Tibial artery (tissue), 4 donors: Measurements from ENCODE around the gene KXD1.

ENCODE experiments used
- DNase-seq, 2 donors: peaks; one replicate each; pipeline ENCODE4 v3.0.0-alpha.2; 2019
- H3K27ac ChIP-seq, 2 donors: fragments of 200-600 bp; sonication (generic) in 1 of 2; 1 replicate in 1 of 2; 2 replicates in 1 of 2; pipeline ENCODE4 v1.5.1; 2018 to 2019; ENCODE audit warnings: mild to moderate bottlenecking in 1 of 2
- H3K27me3 ChIP-seq, 2 donors: fragments of 200-600 bp; sonication (generic) in 1 of 2; one replicate each; pipeline versions ENCODE4 v1.5.1 to v1.6.0; 2016 to 2019
- H3K36me3 ChIP-seq, 3 donors: fragments of 200-600 bp; sonication (generic) in 2 of 3; one replicate each; pipeline ENCODE4 v1.5.1; 2016 to 2019; ENCODE audit warnings: mild to moderate bottlenecking in 2 of 3
- H3K4me1 ChIP-seq, 4 donors: fragments of 200-600 bp; sonication (generic) in 2 of 4; 1 replicate in 3 of 4; 2 replicates in 1 of 4; pipeline ENCODE4 v1.5.1; 2016 to 2019
- H3K4me3 ChIP-seq, 2 donors: fragments of 200-600 bp; sonication (generic) in 1 of 2; 1 replicate in 1 of 2; 2 replicates in 1 of 2; pipeline ENCODE4 v1.5.1; 2018 to 2019; ENCODE audit warnings: mild to moderate bottlenecking in 2 of 2
- H3K9me3 ChIP-seq, 3 donors: fragments of 200-600 bp; sonication (generic) in 1 of 3; one replicate each; pipeline ENCODE4 v1.5.1; 2016 to 2019
- CTCF ChIP-seq, 2 experiments: fragments of 200-600 bp in 1 of 2; fragments of 450-650 bp in 1 of 2; IDR thresholded peaks; one replicate each; pipeline ENCODE4 v1.5.1; 2017 to 2019; ENCODE audit warnings: antibody characterized with exemption in 2 of 2, mild to moderate bottlenecking in 1 of 2, moderate library complexity in 1 of 2
- intact Hi-C: fragments of 100-400 bp; cut with DNase I; formaldehyde crosslinking; loops from one replicate; pipeline ENCODE4 v1.15.0; 2023; ENCODE audit warnings: low total_unique reads

The KXD1 gene

GRCh38 chr19:18558604-18559003 is 934 bp downstream of the KXD1 start:
- intact Hi-C loops: no loop called here
- no peaks in the 10 kb centered on the region for H3K9me3 ChIP-seq
- TF ChIP-seq CTCF (IDR thresholded peaks at IDR 0.05): no peak
- DNase-seq: no peak
- peaks cover 0 to 52% (median 28%) of the 10 kb centered on the region in 4 donors for H3K4me1 ChIP-seq
- peaks cover 4 to 15% (median 5%) of the 10 kb centered on the region in 3 donors for H3K36me3 ChIP-seq
- H3K27ac ChIP-seq: peak overlapping the region; percentile 95 to 96
- H3K27me3 ChIP-seq: no peaks in the 10 kb centered on the region
- peak overlapping the region; percentile 86 to 88 for H3K4me3 ChIP-seq

- intact Hi-C loops: no loop called here
- Histone ChIP-seq H3K27ac (peak overlapping the region; percentile 76 to 96), H3K4me1 (peaks cover 0 to 52% (median 29%) of the 10 kb centered on the region in 4 donors), H3K4me3 (no peak overlapping the region), H3K27me3 (no peaks in the 10 kb centered on the region), H3K9me3 (no peaks in the 10 kb centered on the region), H3K36me3 (peaks cover 11 to 26% (median 15%) of the 10 kb centered on the region in 3 donors)
- no peak for DNase-seq
- no peak for TF ChIP-seq CTCF (IDR thresholded peaks at IDR 0.05)
Measured at GRCh38 chr19:18559685-18560084, 2.0 kb downstream of the KXD1 start.

GRCh38 chr19:18562086-18562485 is 4.4 kb downstream of the KXD1 start:
- Histone ChIP-seq H3K36me3 (peaks cover 33 to 50% (median 39%) of the 10 kb centered on the region in 3 donors), H3K27me3 (no peaks in the 10 kb centered on the region), H3K4me1 (peaks cover 0 to 52% (median 29%) of the 10 kb centered on the region in 4 donors), H3K4me3 (peak overlapping the region in 1 of 2 donors; percentile 0), H3K27ac (peak overlapping the region; percentile 76 to 96), H3K9me3 (no peaks in the 10 kb centered on the region)
- TF ChIP-seq CTCF (IDR thresholded peaks at IDR 0.05): no peak
- intact Hi-C loops: no loop called here
- DNase-seq: peak; percentile 69 to 85

GRCh38 chr19:18566953-18567352 is 9.3 kb downstream of the KXD1 start:
- Histone ChIP-seq H3K4me3 (no peak overlapping the region), H3K36me3 (peaks cover 53 to 75% (median 66%) of the 10 kb centered on the region in 3 donors), H3K27ac (no peak overlapping the region), H3K4me1 (peaks cover 0 to 19% (median 13%) of the 10 kb centered on the region in 4 donors), H3K9me3 (no peaks in the 10 kb centered on the region), H3K27me3 (no peaks in the 10 kb centered on the region)
- DNase-seq: no peak
- TF ChIP-seq CTCF (IDR thresholded peaks at IDR 0.05): no peak
- intact Hi-C loops: no loop called here

- Histone ChIP-seq H3K36me3 (peaks cover 50 to 67% (median 65%) of the 10 kb centered on the region in 3 donors), H3K9me3 (no peaks in the 10 kb centered on the region), H3K4me1 (peaks cover 0 to 18% (median 13%) of the 10 kb centered on the region in 4 donors), H3K27me3 (no peaks in the 10 kb centered on the region), H3K27ac (no peak overlapping the region), H3K4me3 (no peak overlapping the region)
- intact Hi-C loops: no loop called here
- no peak for DNase-seq
- TF ChIP-seq CTCF (IDR thresholded peaks at IDR 0.05): no peak
Measured at GRCh38 chr19:18568367-18568766, 10.7 kb downstream of the KXD1 start.
